HEK293 (cell line): ENCODE measurements around the gene MCRIP2.

Experiments
- CTCF ChIA-PET: fragments of 350-600 bp; formaldehyde crosslinking; extraction: SDS; loops from one replicate; lab custom pipeline; 2021; ENCODE audit warnings: antibody characterized with exemption; lab: Yijun Ruan, JAX
- POLR2A ChIA-PET: fragments of 300-600 bp; formaldehyde crosslinking; extraction: SDS; loops from one replicate; lab custom pipeline; 2020; ENCODE audit warnings: antibody characterized with exemption, inconsistent platforms; lab: Yijun Ruan, JAX
- H3K27ac ChIP-seq: fragments of 200-500 bp; sonication (Bioruptor generic); 2 replicates; pipeline ENCODE4 v1.5.1; 2014; ENCODE audit warnings: low read depth, low read length, control low read depth, inconsistent platforms; ENCODE audit errors: extremely low read depth
- H3K36me3 ChIP-seq, 2 experiments: fragments of 200-500 bp in 1 of 2; sonication (Bioruptor generic) in 1 of 2; 1 replicate in 1 of 2; 2 replicates in 1 of 2; pipeline ENCODE4 v1.5.1; 2014 to 2017; ENCODE audit warnings: inconsistent platforms in 2 of 2, low read length in 2 of 2; ENCODE audit not compliant: control insufficient read depth in 2 of 2, insufficient read depth in 1 of 2
- H3K4me1 ChIP-seq: fragments of 200-500 bp; sonication (Bioruptor generic); 2 replicates; pipeline ENCODE4 v1.5.1; 2014; ENCODE audit warnings: mild to moderate bottlenecking, low read length, inconsistent platforms; ENCODE audit not compliant: control insufficient read depth, insufficient read depth
- H3K4me3 ChIP-seq: 2 replicates; pipeline ENCODE4 v1.5.1; 2011; ENCODE audit warnings: low read depth, mild to moderate bottlenecking, control low read depth, low read length, moderate library complexity
- H3K9me3 ChIP-seq: fragments of 200-500 bp; sonication (Bioruptor generic); 2 replicates; pipeline ENCODE4 v1.5.1; 2014; ENCODE audit warnings: low read depth, low read length, inconsistent platforms; ENCODE audit not compliant: control insufficient read depth, insufficient read depth
- ATF2 ChIP-seq: fragments of 450-650 bp; formaldehyde crosslinking; IDR thresholded peaks from 2 replicates; pipeline ENCODE4 v1.5.1; 2016; ENCODE audit warnings: missing biosample characterization, missing genetic modification characterization, low read depth
- BCL11A ChIP-seq: fragments of 450-650 bp; formaldehyde crosslinking; IDR thresholded peaks from 2 replicates; pipeline ENCODE4 v1.5.1; 2016; ENCODE audit warnings: low read depth, missing biosample characterization, missing genetic modification characterization
- BCL11B ChIP-seq: fragments of 450-650 bp; formaldehyde crosslinking; IDR thresholded peaks from 2 replicates; pipeline ENCODE4 v1.5.1; 2016; ENCODE audit warnings: low read depth, missing biosample characterization, missing genetic modification characterization
- BCL6B ChIP-seq: fragments of 450-650 bp; formaldehyde crosslinking; IDR thresholded peaks from 2 replicates; pipeline ENCODE4 v1.5.1; 2017; ENCODE audit warnings: missing biosample characterization, missing genetic modification characterization
- EGR2 ChIP-seq: fragments of 450-650 bp; formaldehyde crosslinking; IDR thresholded peaks from 2 replicates; pipeline ENCODE4 v1.5.1; 2016; ENCODE audit warnings: low read depth, missing biosample characterization, missing genetic modification characterization
- GLIS1 ChIP-seq: fragments of 450-650 bp; formaldehyde crosslinking; IDR thresholded peaks from 2 replicates; pipeline ENCODE4 v1.5.1; 2016; ENCODE audit warnings: missing biosample characterization, missing genetic modification characterization
- IKZF3 ChIP-seq: fragments of 450-650 bp; IDR thresholded peaks from 2 replicates; pipeline ENCODE4 v1.5.0; 2018; ENCODE audit warnings: missing biosample characterization, mild to moderate bottlenecking, missing genetic modification characterization, moderate library complexity
- KLF16 ChIP-seq: fragments of 450-650 bp; formaldehyde crosslinking; IDR thresholded peaks from 2 replicates; pipeline ENCODE4 v1.5.1; 2017; ENCODE audit warnings: missing biosample characterization, missing genetic modification characterization
- KLF8 ChIP-seq: fragments of 450-650 bp; formaldehyde crosslinking; IDR thresholded peaks from 2 replicates; pipeline ENCODE4 v1.5.1; 2016; ENCODE audit warnings: missing biosample characterization, missing genetic modification characterization
- KLF9 ChIP-seq: fragments of 450-650 bp; formaldehyde crosslinking; IDR thresholded peaks from 2 replicates; pipeline ENCODE4 v1.5.1; 2016; ENCODE audit warnings: missing biosample characterization, missing genetic modification characterization, low read depth
- MZF1 ChIP-seq: fragments of 450-650 bp; formaldehyde crosslinking; IDR thresholded peaks from 2 replicates; pipeline ENCODE4 v1.5.1; 2017; ENCODE audit warnings: missing biosample characterization, missing genetic modification characterization, borderline replicate concordance
- PBX3 ChIP-seq: sonication (generic); formaldehyde crosslinking; IDR thresholded peaks from 2 replicates; pipeline ENCODE4 v1.8.1; 2022; ENCODE audit warnings: mild to moderate bottlenecking, moderate library complexity, missing genetic modification reagents
- ZBTB17 ChIP-seq: fragments of 450-650 bp; formaldehyde crosslinking; IDR thresholded peaks from 2 replicates; pipeline ENCODE4 v1.5.1; 2016; ENCODE audit warnings: missing biosample characterization, missing genetic modification characterization
- ZBTB6 ChIP-seq: fragments of 450-650 bp; formaldehyde crosslinking; IDR thresholded peaks from 2 replicates; pipeline ENCODE4 v1.5.1; 2017; ENCODE audit warnings: missing biosample characterization, missing genetic modification characterization
- ZBTB8A ChIP-seq: fragments of 450-650 bp; formaldehyde crosslinking; IDR thresholded peaks from 2 replicates; pipeline ENCODE4 v1.5.1; 2016; ENCODE audit warnings: missing biosample characterization, missing genetic modification characterization
- ZFP69B ChIP-seq: fragments of 450-650 bp; formaldehyde crosslinking; IDR thresholded peaks from 2 replicates; pipeline ENCODE4 v1.5.1; 2016; ENCODE audit warnings: missing biosample characterization, missing genetic modification characterization
- ZNF2 ChIP-seq: fragments of 450-650 bp; formaldehyde crosslinking; IDR thresholded peaks from 2 replicates; pipeline ENCODE4 v1.5.1; 2016; ENCODE audit warnings: missing biosample characterization, missing genetic modification characterization
- ZNF239 ChIP-seq: fragments of 450-650 bp; formaldehyde crosslinking; IDR thresholded peaks from 2 replicates; pipeline ENCODE4 v1.5.1; 2016; ENCODE audit warnings: missing biosample characterization, missing genetic modification characterization
- ZNF561 ChIP-seq: fragments of 450-650 bp; IDR thresholded peaks from 2 replicates; pipeline ENCODE4 v1.5.1; 2018; ENCODE audit warnings: missing biosample characterization, missing genetic modification characterization, borderline replicate concordance
- ZNF629 ChIP-seq: fragments of 450-650 bp; formaldehyde crosslinking; IDR thresholded peaks from 2 replicates; pipeline ENCODE4 v1.5.1; 2017; ENCODE audit warnings: missing biosample characterization, missing genetic modification characterization
- ZNF707 ChIP-seq: fragments of 450-650 bp; formaldehyde crosslinking; IDR thresholded peaks from 2 replicates; pipeline ENCODE4 v1.5.1; 2016; ENCODE audit warnings: missing biosample characterization, missing genetic modification characterization
- ZNF76 ChIP-seq: fragments of 450-650 bp; formaldehyde crosslinking; IDR thresholded peaks from 2 replicates; pipeline ENCODE4; 2016; ENCODE audit warnings: low read depth, missing biosample characterization, missing genetic modification characterization, borderline replicate concordance
- ZNF768 ChIP-seq: fragments of 450-650 bp; formaldehyde crosslinking; IDR thresholded peaks from 2 replicates; pipeline ENCODE4 v1.5.1; 2018; ENCODE audit warnings: missing biosample characterization, mild to moderate bottlenecking, missing genetic modification characterization
- ZXDB ChIP-seq: fragments of 450-650 bp; formaldehyde crosslinking; IDR thresholded peaks from 2 replicates; pipeline ENCODE4 v1.5.1; 2016; ENCODE audit warnings: missing biosample characterization, missing genetic modification characterization
- TF ChIP-seq, protein P1 (sequence below): fragments of 450-650 bp; formaldehyde crosslinking; IDR thresholded peaks from 2 replicates; pipeline ENCODE4; 2016; ENCODE audit warnings: missing biosample characterization, missing genetic modification characterization
- TF ChIP-seq, protein P2 (sequence below): fragments of 450-650 bp; formaldehyde crosslinking; IDR thresholded peaks from 2 replicates; pipeline ENCODE4 v1.5.1; 2016; ENCODE audit warnings: missing biosample characterization, missing genetic modification characterization, borderline replicate concordance

The MCRIP2 gene

DNA sequence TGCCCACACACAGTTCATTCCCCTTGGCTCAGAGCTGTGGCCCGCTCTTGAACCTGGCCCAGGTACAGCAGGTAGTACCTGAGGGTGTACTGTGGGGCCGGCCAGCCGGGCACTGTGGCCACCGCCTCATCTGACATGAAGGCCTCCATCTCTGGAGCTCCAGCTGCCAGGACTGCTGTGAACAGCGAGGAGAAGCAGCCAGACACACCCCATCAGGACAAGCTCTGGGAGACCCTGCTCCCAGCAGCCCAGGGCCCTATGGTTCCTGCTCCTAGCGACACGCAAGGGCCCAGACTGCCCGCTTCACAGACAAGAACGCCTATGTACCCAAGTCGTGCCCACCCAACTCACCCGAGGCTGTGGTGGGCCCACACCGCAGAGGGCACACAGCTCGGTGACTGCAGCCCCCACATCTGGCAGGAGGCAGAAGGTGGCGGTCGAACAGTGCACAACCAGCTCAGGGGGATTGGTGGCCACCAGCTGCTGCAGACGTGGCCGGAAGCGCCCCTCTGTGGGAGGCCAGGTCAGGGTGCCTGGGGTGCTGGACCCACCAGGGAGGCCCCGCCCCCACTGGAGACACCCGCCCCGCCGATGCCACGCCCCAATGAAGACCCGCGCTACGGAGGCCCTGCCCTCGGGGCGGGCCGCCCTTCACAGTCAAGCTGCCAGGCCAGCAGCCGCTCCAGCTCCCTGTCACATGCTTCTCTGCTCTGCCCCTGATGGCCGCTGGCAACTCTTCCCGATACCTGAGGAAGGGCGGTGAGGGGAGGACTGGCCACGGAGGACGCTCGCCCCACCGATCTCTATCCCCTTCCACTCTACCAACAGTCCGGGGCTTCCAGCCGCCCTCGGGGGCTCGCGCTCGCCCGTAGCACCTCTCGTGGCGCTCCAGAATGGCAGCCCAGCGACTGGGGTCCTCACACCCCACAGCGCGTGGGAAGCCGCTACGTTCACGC, 37.5 kb downstream of the MCRIP2 start:
- peak overlapping the region; percentile 79 for H3K27ac ChIP-seq
- POLR2A ChIA-PET: interaction anchor here (0.6 to 5.4 kb wide), 8 partner anchors 9 to 1027 kb away, joined by 3 to 57 read pairs (median 4); partner anchors contain the start of genes ANTKMT, CHTF18, MAPK8IP3 and RHOT2
- CTCF ChIA-PET: interaction anchor here (1.7 kb wide), 1 partner anchor 11 kb away, joined by 4 read pairs; the partner anchor contains the start of gene RHOT2
- no peak for TF ChIP-seq MZF1
- no peak for TF ChIP-seq BCL11B (tag by site-specific recombination)
- peak; percentile 46 for TF ChIP-seq ZBTB17 (tag by site-specific recombination)
- peak; percentile 99 for TF ChIP-seq ZFP69B (tag by site-specific recombination)
- 0 out of 2 replicates have a peak, but pooled peaks have one; percentile 16 for TF ChIP-seq ZNF2 (tag by site-specific recombination)
- TF ChIP-seq KLF8 (tag by site-specific recombination): peak; percentile 89
- TF ChIP-seq KLF9 (tag by site-specific recombination): peak; percentile 91
- TF ChIP-seq ZNF76 (tag by site-specific recombination): peak; percentile 40; the same call in 1 of the 2 replicates
- TF ChIP-seq, protein P1, sequence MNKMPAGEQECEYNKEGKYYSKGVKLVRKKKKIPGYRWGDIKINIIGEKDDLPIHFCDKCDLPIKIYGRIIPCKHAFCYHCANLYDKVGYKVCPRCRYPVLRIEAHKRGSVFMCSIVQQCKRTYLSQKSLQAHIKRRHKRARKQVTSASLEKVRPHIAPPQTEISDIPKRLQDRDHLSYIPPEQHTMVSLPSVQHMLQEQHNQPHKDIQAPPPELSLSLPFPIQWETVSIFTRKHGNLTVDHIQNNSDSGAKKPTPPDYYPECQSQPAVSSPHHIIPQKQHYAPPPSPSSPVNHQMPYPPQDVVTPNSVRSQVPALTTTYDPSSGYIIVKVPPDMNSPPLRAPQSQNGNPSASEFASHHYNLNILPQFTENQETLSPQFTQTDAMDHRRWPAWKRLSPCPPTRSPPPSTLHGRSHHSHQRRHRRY: peak; percentile 49; the same call in 1 of the 2 replicates
- no peak for TF ChIP-seq ATF2 (tag by site-specific recombination)
- 0 out of 2 replicates have a peak, but pooled peaks have one; percentile 60 for TF ChIP-seq BCL11A
- TF ChIP-seq ZXDB (tag by site-specific recombination): peak; percentile 97
- 0 out of 2 replicates have a peak, but pooled peaks have one; percentile 42 for TF ChIP-seq ZNF239
- peak; percentile 57; the same call in 1 of the 2 replicates for TF ChIP-seq ZNF629 (tag by site-specific recombination)
- peak; percentile 79; the same call in 1 of the 2 replicates for TF ChIP-seq KLF16 (tag by site-specific recombination)
- 0 out of 2 replicates have a peak, but pooled peaks have one; percentile 12 for TF ChIP-seq EGR2 (tag by site-specific recombination)
- TF ChIP-seq, protein P2, sequence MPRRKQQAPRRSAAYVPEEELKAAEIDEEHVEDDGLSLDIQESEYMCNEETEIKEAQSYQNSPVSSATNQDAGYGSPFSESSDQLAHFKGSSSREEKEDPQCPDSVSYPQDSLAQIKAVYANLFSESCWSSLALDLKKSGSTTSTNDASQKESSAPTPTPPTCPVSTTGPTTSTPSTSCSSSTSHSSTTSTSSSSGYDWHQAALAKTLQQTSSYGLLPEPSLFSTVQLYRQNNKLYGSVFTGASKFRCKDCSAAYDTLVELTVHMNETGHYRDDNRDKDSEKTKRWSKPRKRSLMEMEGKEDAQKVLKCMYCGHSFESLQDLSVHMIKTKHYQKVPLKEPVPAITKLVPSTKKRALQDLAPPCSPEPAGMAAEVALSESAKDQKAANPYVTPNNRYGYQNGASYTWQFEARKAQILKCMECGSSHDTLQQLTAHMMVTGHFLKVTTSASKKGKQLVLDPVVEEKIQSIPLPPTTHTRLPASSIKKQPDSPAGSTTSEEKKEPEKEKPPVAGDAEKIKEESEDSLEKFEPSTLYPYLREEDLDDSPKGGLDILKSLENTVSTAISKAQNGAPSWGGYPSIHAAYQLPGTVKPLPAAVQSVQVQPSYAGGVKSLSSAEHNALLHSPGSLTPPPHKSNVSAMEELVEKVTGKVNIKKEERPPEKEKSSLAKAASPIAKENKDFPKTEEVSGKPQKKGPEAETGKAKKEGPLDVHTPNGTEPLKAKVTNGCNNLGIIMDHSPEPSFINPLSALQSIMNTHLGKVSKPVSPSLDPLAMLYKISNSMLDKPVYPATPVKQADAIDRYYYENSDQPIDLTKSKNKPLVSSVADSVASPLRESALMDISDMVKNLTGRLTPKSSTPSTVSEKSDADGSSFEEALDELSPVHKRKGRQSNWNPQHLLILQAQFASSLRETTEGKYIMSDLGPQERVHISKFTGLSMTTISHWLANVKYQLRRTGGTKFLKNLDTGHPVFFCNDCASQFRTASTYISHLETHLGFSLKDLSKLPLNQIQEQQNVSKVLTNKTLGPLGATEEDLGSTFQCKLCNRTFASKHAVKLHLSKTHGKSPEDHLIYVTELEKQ (tag by site-specific recombination): no peak
- TF ChIP-seq IKZF3 (tag by site-specific recombination): peak; percentile 58; the same call in 1 of the 2 replicates
- peak; percentile 13; the same call in 1 of the 2 replicates for TF ChIP-seq PBX3 (CRISPR knock-in tag)
- no peak for TF ChIP-seq ZNF561 (tag by site-specific recombination)
- no peak for TF ChIP-seq BCL6B (tag by site-specific recombination)
- TF ChIP-seq ZBTB8A: peak; percentile 52
- TF ChIP-seq ZNF707: peak; percentile 31; the same call in 1 of the 2 replicates
- peak; percentile 71; the same call in 1 of the 2 replicates for TF ChIP-seq ZBTB6
- TF ChIP-seq ZNF768 (tag by site-specific recombination): no peak
- peak; percentile 97 for TF ChIP-seq GLIS1

More for the DNA sequence above, 37.5 kb downstream of the MCRIP2 start:
- Histone ChIP-seq H3K4me1 (peaks cover 14% of the 10 kb centered on the region; the same call in 1 of the 2 replicates), H3K4me3 (peak overlapping the region; percentile 26), H3K9me3 (no peaks in the 10 kb centered on the region), H3K36me3 (peaks cover 3 to 39% of the 10 kb centered on the region in 2 experiments; a peak in 1 of 3 replicates)
